GM12878 (cell line): Measurements from ENCODE around the gene NOL12. TPM values are rescaled to one million over a fixed set of nuclear protein-coding genes. Genes with fewer than 3 reads are reported as not detected.
A peak's percentile ranks its signal among the peaks of the same experiment; 100 is the strongest.

Experiments
- ATAC-seq: fragments of 200-7000 bp; cut with Tn5 transposase; 3 replicates; pipeline ENCODE4 v1.9.1; 2020; ENCODE audit warnings: mild to moderate bottlenecking, moderate library complexity
- BruUV-seq: library from RNA; stranded (reverse); fragments of 400-500 nt; replicated peaks from 2 replicates; lab custom pipeline; 2021; lab: Mats Ljungman, UMichigan
- CTCF ChIA-PET: fragments of 300-600 bp; sonication (Branson Sonifier 250); formaldehyde crosslinking; extraction: SDS; loops from one replicate; lab custom pipeline; 2021; ENCODE audit warnings: inconsistent platforms; lab: Yijun Ruan, JAX
- POLR2A ChIA-PET: fragments of 350-600 bp; formaldehyde crosslinking; extraction: SDS; loops from one replicate; lab custom pipeline; 2021; ENCODE audit warnings: inconsistent platforms; lab: Charles Lee
- RAD21 ChIA-PET: fragments of 300-600 bp; sonication (Branson Sonifier 250); formaldehyde crosslinking; loops from one replicate; lab custom pipeline; 2023; ENCODE audit warnings: antibody characterized with exemption; ENCODE audit not compliant: unreplicated experiment; lab: Charles Lee
- SMC1A ChIA-PET: fragments of 300-600 bp; sonication (Branson Sonifier 250); formaldehyde crosslinking; loops from one replicate; lab custom pipeline; 2023; ENCODE audit not compliant: unreplicated experiment, uncharacterized antibody; lab: Charles Lee
- DNase-seq: peaks from one replicate; pipeline ENCODE4 v3.0.0-alpha.2; 2011; ENCODE audit warnings: low read depth, low spot score
- FAIRE-seq: peaks from 3 replicates; lab custom pipeline; 2011; peaks lifted over from hg19 to GRCh38; lab: Jason Lieb, UNC
- H2AFZ ChIP-seq: 2 replicates; pipeline ENCODE4 v1.6.0; 2011; ENCODE audit warnings: low read depth, low read length, control low read depth; ENCODE audit not compliant: control insufficient read depth
- H3K27ac ChIP-seq: 2 replicates; pipeline ENCODE4 v1.5.1; 2011; ENCODE audit warnings: control low read depth; ENCODE audit not compliant: control insufficient read depth, insufficient read depth
- H3K27me3 ChIP-seq, 2 experiments: replicated peaks in 1 of 2; 2 replicates each; pipeline versions ENCODE4 v1.6.0 to v1.6.1; 2011; ENCODE audit warnings: low read length in 1 of 2; ENCODE audit not compliant: control insufficient read depth in 2 of 2, insufficient read depth in 2 of 2
- H3K36me3 ChIP-seq, 2 experiments: 2 replicates each; pipeline ENCODE4 v1.5.1; 2011; ENCODE audit warnings: low read length in 1 of 2; ENCODE audit not compliant: control insufficient read depth in 2 of 2, insufficient read depth in 2 of 2
- H3K4me1 ChIP-seq: 2 replicates; pipeline ENCODE4 v1.6.1; 2011; ENCODE audit warnings: mild to moderate bottlenecking, low read length, moderate library complexity, mixed read lengths; ENCODE audit not compliant: control insufficient read depth, insufficient read depth
- H3K4me2 ChIP-seq: 2 replicates; pipeline ENCODE4 v1.6.0; 2011; ENCODE audit warnings: control low read depth; ENCODE audit not compliant: control insufficient read depth, insufficient read depth
- H3K4me3 ChIP-seq: fragments of 200-600 bp; sonication (generic); 2 replicates; pipeline ENCODE4 v1.5.1; 2016
- H3K79me2 ChIP-seq: 2 replicates; pipeline ENCODE4 v1.6.0; 2011; ENCODE audit warnings: low read length; ENCODE audit not compliant: control insufficient read depth, insufficient read depth
- H3K9ac ChIP-seq: 2 replicates; pipeline ENCODE4 v1.8.0; 2011; ENCODE audit warnings: low read length, control low read depth, mixed read lengths; ENCODE audit not compliant: control insufficient read depth, insufficient read depth
- H3K9me3 ChIP-seq: replicated peaks from 3 replicates; pipeline ENCODE4 v1.5.1; 2011; ENCODE audit warnings: mild to moderate bottlenecking, low read length; ENCODE audit not compliant: control insufficient read depth, insufficient read depth
- H4K20me1 ChIP-seq: 2 replicates; pipeline ENCODE4 v1.6.0; 2011; ENCODE audit not compliant: control insufficient read depth, insufficient read depth
- GATAD2B ChIP-seq: fragments of 450-650 bp; conservative IDR thresholded peaks from 2 replicates; pipeline ENCODE4 v1.6.1; 2017; ENCODE audit warnings: low read depth, mild to moderate bottlenecking, moderate library complexity
- NR2F1 ChIP-seq: fragments of 450-650 bp; conservative IDR thresholded peaks from 2 replicates; pipeline ENCODE4 v1.6.1; 2017; ENCODE audit warnings: mild to moderate bottlenecking
- PAX5 ChIP-seq: IDR thresholded peaks from 2 replicates; pipeline ENCODE4 v1.6.1; 2011; ENCODE audit warnings: low read depth, low read length, borderline replicate concordance
- POLR2A ChIP-seq: IDR thresholded peaks from 2 replicates; pipeline ENCODE4 v1.6.1; 2011; ENCODE audit warnings: low read depth, mild to moderate bottlenecking, low read length
- TARDBP ChIP-seq: IDR thresholded peaks from 2 replicates; pipeline ENCODE4 v1.6.1; 2016; ENCODE audit warnings: borderline replicate concordance
- ZNF24 ChIP-seq: fragments of 450-650 bp; IDR thresholded peaks from 2 replicates; pipeline ENCODE4 v1.6.1; 2017; ENCODE audit warnings: antibody characterized with exemption, mild to moderate bottlenecking
- WGBS: methylation state at CpG from one replicate; pipeline ENCODE4 v1.1.6; 2016; ENCODE audit warnings: low lambda C conversion rate; ENCODE audit not compliant: insufficient replicate concordance, insufficient coverage; ENCODE audit errors: missing lambda C conversion rate; 5-methylcytosine and 5-hydroxymethylcytosine counted together
- in situ Hi-C: fragments of 300-500 bp; cut with MboI; formaldehyde crosslinking; loops from 9 replicates; pipeline ENCODE4 v1.14.3; 2018; ENCODE audit warnings: mixed read lengths
- intact Hi-C: fragments of 100-400 bp; cut with micrococcal nuclease; formaldehyde crosslinking; loops from one replicate; pipeline ENCODE4 v1.14.2; 2022; ENCODE audit not compliant: unreplicated experiment
- polyA plus RNA-seq, 11 experiments: library from polyadenylated mRNA; depleted of rRNA in 4 of 11; unstranded in 6 of 11; stranded (reverse) in 5 of 11; fragments of >200 nt; fragmentation: Nextera tagmentation in 4 of 11; fragmentation: Illumina TruSeq in 1 of 11; extraction: Ambion mirVana in 4 of 11; extraction: Trizol in 1 of 11; gene quantifications; 1 replicate in 1 of 11; 2 replicates in 10 of 11; pipeline versions ENCODE4 v1.2.1 to v1.2.3, GENCODE V29; 2011 to 2016; ENCODE audit warnings: inconsistent platforms in 2 of 11, missing spikeins in 2 of 11, low read depth in 1 of 11
- total RNA-seq, 4 experiments: library from RNA; depleted of rRNA in 3 of 4; stranded (reverse); fragments of >200 nt in 3 of 4; fragmentation: Illumina TruSeq in 1 of 4; extraction: Trizol in 1 of 4; gene quantifications; 2 replicates each; pipeline versions ENCODE4 v1.2.1 to v1.2.3, GENCODE V29; 2013 to 2021
- TF ChIP-seq, protein P1 (sequence below): IDR thresholded peaks from 2 replicates; pipeline ENCODE4 v1.6.1; 2012; ENCODE audit warnings: low read depth, low read length, improper control_type of control experiment
- TF ChIP-seq, protein P2 (sequence below): fragments of 450-650 bp; formaldehyde crosslinking; IDR thresholded peaks from 2 replicates; pipeline ENCODE4 v1.4.0; 2020; ENCODE audit warnings: mild to moderate bottlenecking, moderate library complexity

The NOL12 gene
- total and polyA plus RNA-seq, 10 of the 15 experiments (the other 5 are each of a cell fraction or from before 2014, with no cell fraction given), result 3.3 to 69.4 (median 41.1) TPM

DNA sequence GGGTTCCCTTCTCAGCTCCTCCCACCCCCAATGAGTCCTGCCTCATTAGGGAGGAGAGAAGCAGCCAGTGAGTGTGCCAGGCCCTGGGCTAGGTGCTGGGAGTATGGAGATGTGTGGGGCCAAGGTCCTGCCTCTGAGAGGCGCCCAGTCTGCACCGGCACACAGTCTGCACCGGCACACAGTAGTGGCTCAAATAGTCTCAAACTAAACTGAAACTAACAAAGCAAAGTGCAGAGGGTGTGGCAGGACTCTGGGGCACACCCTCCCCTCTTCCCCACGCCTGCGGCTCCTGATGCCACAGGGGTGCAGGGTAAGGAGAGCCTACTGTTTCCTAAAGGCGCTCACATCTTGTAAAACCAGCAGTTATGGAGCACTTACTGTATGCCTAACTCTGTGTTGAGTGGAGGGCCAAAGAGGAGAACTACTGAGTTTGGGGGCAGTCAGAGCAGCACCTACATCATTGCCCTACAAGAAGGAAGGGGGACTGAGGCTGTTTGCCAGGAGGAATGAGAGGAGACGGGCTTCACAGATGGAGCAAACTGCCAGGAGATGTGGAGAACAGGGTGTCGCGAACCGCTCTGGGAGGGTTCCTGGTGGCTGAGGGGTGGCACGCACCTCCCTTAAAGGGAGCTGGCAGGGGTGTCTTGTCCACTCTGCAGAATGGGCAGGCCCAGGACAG lies 47.6 kb upstream of the NOL12 start:
- FAIRE-seq (no peak), ATAC-seq (peak; percentile 24), DNase-seq (no peak)
- CTCF ChIA-PET, result interaction anchor here (2.5 to 15.9 kb wide), 4 partner anchors 16 to 40 kb away, joined by 24 to 396 read pairs (median 268); partner anchors contain the start of genes GGA1, LGALS1, NOL12 and PDXP
- H3K79me2 ChIP-seq, result peaks cover 27% of the 10 kb centered on the region
- SMC1A ChIA-PET, result interaction anchor here (0.9 to 8.6 kb wide), 10 partner anchors 12 to 45 kb away, joined by 3 to 108 read pairs (median 6); partner anchors contain the start of genes GGA1, LGALS1 and PDXP
- peak overlapping the region; percentile 96 for H3K4me3 ChIP-seq
- POLR2A ChIA-PET, result interaction anchor here (0.6 to 8.2 kb wide), 6 partner anchors 12 to 59 kb away, joined by 5 to 67 read pairs (median 15); partner anchors contain the start of genes GGA1, LGALS1, LGALS2 and PDXP
- no peaks in the 10 kb centered on the region for H3K27me3 ChIP-seq
- TF ChIP-seq, protein P1, sequence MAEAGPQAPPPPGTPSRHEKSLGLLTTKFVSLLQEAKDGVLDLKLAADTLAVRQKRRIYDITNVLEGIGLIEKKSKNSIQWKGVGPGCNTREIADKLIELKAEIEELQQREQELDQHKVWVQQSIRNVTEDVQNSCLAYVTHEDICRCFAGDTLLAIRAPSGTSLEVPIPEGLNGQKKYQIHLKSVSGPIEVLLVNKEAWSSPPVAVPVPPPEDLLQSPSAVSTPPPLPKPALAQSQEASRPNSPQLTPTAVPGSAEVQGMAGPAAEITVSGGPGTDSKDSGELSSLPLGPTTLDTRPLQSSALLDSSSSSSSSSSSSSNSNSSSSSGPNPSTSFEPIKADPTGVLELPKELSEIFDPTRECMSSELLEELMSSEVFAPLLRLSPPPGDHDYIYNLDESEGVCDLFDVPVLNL, result no peak
- TF ChIP-seq GATAD2B, result 0 out of 2 replicates have a peak, but pooled peaks have one; percentile 20
- TF ChIP-seq POLR2A, result peak; percentile 65
- peak; percentile 4; the same call in 1 of the 2 replicates for TF ChIP-seq PAX5
- TF ChIP-seq TARDBP, result no peak
- TF ChIP-seq NR2F1, result no peak
- TF ChIP-seq, protein P2, sequence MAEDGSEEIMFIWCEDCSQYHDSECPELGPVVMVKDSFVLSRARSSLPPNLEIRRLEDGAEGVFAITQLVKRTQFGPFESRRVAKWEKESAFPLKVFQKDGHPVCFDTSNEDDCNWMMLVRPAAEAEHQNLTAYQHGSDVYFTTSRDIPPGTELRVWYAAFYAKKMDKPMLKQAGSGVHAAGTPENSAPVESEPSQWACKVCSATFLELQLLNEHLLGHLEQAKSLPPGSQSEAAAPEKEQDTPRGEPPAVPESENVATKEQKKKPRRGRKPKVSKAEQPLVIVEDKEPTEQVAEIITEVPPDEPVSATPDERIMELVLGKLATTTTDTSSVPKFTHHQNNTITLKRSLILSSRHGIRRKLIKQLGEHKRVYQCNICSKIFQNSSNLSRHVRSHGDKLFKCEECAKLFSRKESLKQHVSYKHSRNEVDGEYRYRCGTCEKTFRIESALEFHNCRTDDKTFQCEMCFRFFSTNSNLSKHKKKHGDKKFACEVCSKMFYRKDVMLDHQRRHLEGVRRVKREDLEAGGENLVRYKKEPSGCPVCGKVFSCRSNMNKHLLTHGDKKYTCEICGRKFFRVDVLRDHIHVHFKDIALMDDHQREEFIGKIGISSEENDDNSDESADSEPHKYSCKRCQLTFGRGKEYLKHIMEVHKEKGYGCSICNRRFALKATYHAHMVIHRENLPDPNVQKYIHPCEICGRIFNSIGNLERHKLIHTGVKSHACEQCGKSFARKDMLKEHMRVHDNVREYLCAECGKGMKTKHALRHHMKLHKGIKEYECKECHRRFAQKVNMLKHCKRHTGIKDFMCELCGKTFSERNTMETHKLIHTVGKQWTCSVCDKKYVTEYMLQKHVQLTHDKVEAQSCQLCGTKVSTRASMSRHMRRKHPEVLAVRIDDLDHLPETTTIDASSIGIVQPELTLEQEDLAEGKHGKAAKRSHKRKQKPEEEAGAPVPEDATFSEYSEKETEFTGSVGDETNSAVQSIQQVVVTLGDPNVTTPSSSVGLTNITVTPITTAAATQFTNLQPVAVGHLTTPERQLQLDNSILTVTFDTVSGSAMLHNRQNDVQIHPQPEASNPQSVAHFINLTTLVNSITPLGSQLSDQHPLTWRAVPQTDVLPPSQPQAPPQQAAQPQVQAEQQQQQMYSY (CRISPR knock-in tag), result no peak
- no peak for TF ChIP-seq ZNF24
- H4K20me1 ChIP-seq, result no peaks in the 10 kb centered on the region
- H3K9me3 ChIP-seq, result no peaks in the 10 kb centered on the region
- no TSS peak for BruUV-seq
- peak overlapping the region; percentile 98 for H3K4me2 ChIP-seq
- H2AFZ ChIP-seq, result no peak overlapping the region; the same call in 1 of the 2 replicates
- H3K27ac ChIP-seq, result peak overlapping the region; percentile 86; the same call in 1 of the 2 replicates
- RAD21 ChIA-PET, result interaction anchor here (1.2 to 10.1 kb wide), 6 partner anchors 13 to 47 kb away, joined by 4 to 173 read pairs (median 48); partner anchors contain the start of genes GGA1, NOL12 and PDXP
- peak overlapping the region; percentile 87 for H3K9ac ChIP-seq
- H3K4me1 ChIP-seq, result peaks cover 74% of the 10 kb centered on the region
- intact Hi-C loops, result no loop called here
- H3K36me3 ChIP-seq, result peaks cover 4 to 6% of the 10 kb centered on the region in 2 experiments; a peak in 3 of 4 replicates
- 22% methylated on average over 11 of the region's 11 CpGs for WGBS
- in situ Hi-C loops, result no loop called here
